Measurements from ENCODE around the gene GK. TPM values are rescaled to one million over a fixed set of nuclear protein-coding genes. Genes with fewer than 3 reads are reported as not detected.

GK gene
- total and polyA plus RNA-seq, 2 of the 8 experiments (the other 6 are each of a cell fraction or from before 2014, with no cell fraction given), result 2.9 to 11.2 TPM

- no peak overlapping the region for H3K4ac ChIP-seq (replicated peaks; ENCODE audit: insufficient read length, low read depth, low read length)
- no peak overlapping the region for H3K4me3 ChIP-seq (ENCODE audit: extremely low read depth in 1 of 4, insufficient read depth in 2 of 4, low read depth in 3 of 4, low read length in 4 of 4)
- ChIA-PET CTCF (ENCODE audit: partially characterized antibody) (interaction anchor here (1.9 kb wide), 1 partner anchor 15 kb away, joined by 6 read pairs; no protein-coding TSS in a partner anchor), POLR2A (ENCODE audit: partially characterized antibody) (no interaction called here)
- no peak overlapping the region for H2AFZ ChIP-seq (ENCODE audit: low read length)
- H3K27me3 ChIP-seq (replicated peaks in 1 of 4; ENCODE audit: control insufficient read depth in 3 of 4, extremely low read depth in 1 of 4, insufficient read depth in 3 of 4, low read length in 3 of 4), result no peaks in the 10 kb centered on the region
- H3K79me2 ChIP-seq (ENCODE audit: control insufficient read depth in 1 of 2, insufficient read depth in 2 of 2, low read length in 2 of 2), result no peaks in the 10 kb centered on the region
- no peak overlapping the region for H2BK5ac ChIP-seq (ENCODE audit: low read depth, low read length)
- no peaks in the 10 kb centered on the region for H3K4me1 ChIP-seq (replicated peaks in 1 of 4; ENCODE audit: control insufficient read depth in 3 of 4, insufficient read depth in 4 of 4, low read length in 3 of 4)
- no peak overlapping the region for H3K9ac ChIP-seq (replicated peaks in 1 of 4; ENCODE audit: extremely low read depth in 1 of 4, low read depth in 3 of 4, low read length in 3 of 4)
- H3K56ac ChIP-seq (replicated peaks; ENCODE audit: insufficient read length, low read depth, low read length), result no peak overlapping the region
- H3K79me1 ChIP-seq (ENCODE audit: low read depth, low read length), result no peaks in the 10 kb centered on the region
- no peak overlapping the region for H3K4me2 ChIP-seq (ENCODE audit: insufficient read depth in 1 of 2, low read depth in 2 of 2, low read length in 2 of 2)
- H4K91ac ChIP-seq (replicated peaks; ENCODE audit: insufficient read length, low read length), result no peak overlapping the region
- H2BK15ac ChIP-seq (ENCODE audit: low read length), result no peak overlapping the region
- TF ChIP-seq EZH2 (IDR thresholded peaks at IDR 0.05; ENCODE audit: low read depth, low read length, severe bottlenecking), result no peak
- no peak for TF ChIP-seq POLR2AphosphoS5 (IDR thresholded peaks at IDR 0.05; ENCODE audit: low read depth, low read length)
- FAIRE-seq, result no peak
- H2AK5ac ChIP-seq (ENCODE audit: low read depth, low read length), result no peak overlapping the region
- no peaks in the 10 kb centered on the region for H3K23me2 ChIP-seq (ENCODE audit: low read depth, low read length)
- DNase-seq (ENCODE audit: low read depth in 1 of 2, low spot score in 2 of 2), result no peak
- H3K23ac ChIP-seq (ENCODE audit: insufficient read length), result no peak overlapping the region
- no peak overlapping the region for H3K14ac ChIP-seq (ENCODE audit: insufficient read length)
- H3K36me3 ChIP-seq (ENCODE audit: control insufficient read depth in 2 of 4, insufficient read depth in 4 of 4, low read length in 3 of 4), result no peaks in the 10 kb centered on the region
- no peaks in the 10 kb centered on the region for H4K20me1 ChIP-seq (replicated peaks in 1 of 2; ENCODE audit: control insufficient read depth in 1 of 2, insufficient read depth in 2 of 2, low read length in 2 of 2)
- H3K18ac ChIP-seq (ENCODE audit: extremely low read depth, low read length), result no peak overlapping the region
- H4K5ac ChIP-seq (ENCODE audit: insufficient read length, low read depth, low read length), result no peak overlapping the region
- peaks cover 0 to 5% of the 10 kb centered on the region in 2 experiments; a peak in 1 of 4 replicates for H3K9me3 ChIP-seq (ENCODE audit: insufficient read depth in 2 of 2, low read depth in 1 of 2, low read length in 1 of 2)
- no peak overlapping the region for H2BK20ac ChIP-seq (ENCODE audit: low read length)
- no peak overlapping the region for H3K27ac ChIP-seq (ENCODE audit: low read depth, low read length)
- H2BK120ac ChIP-seq (replicated peaks; ENCODE audit: low read depth, low read length), result no peak overlapping the region
- no peak overlapping the region for H4K8ac ChIP-seq (ENCODE audit: extremely low read depth, insufficient read depth, low read length)
- no peak overlapping the region for H2BK12ac ChIP-seq (ENCODE audit: low read depth, low read length)
- WGBS, 2 experiments (ENCODE audit: extremely low coverage in 1 of 2, insufficient coverage in 1 of 2, insufficient read length in 1 of 2, insufficient replicate concordance in 2 of 2, low coverage in 1 of 2, low lambda C conversion rate in 2 of 2, missing lambda C conversion rate in 1 of 2), result 87% methylated on average over 3 of the region's 3 CpGs; no CpG with 5 or more reads in 1 of the 2 experiments
Measured at GRCh38 chrX:30620125-30620524, 33.1 kb upstream of the GK start.

Data from H1 (cell line).